Measurements from ENCODE around the gene HBP1.

DNA sequence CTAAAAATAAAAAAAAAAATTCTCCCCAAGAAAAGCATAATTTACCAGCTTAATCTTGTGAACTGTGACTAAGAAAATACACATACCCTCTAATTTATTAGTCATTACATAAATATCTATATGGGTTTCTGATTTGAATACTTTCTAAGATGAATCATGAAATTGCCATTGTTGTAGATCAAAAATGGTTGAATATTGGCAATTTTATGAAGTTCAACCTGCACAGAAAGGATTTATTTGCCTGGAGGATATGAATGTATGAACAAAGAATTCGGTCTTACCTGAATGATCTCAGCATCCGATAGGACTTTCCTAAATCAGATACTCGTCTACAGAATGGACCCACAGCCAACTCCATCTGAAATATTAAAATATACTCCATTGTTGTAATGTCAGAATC is 61.5 kb downstream of the HBP1 start:
- TF ChIP-seq CTCF (conservative IDR thresholded peaks at IDR 0.05 in 1 of 2, IDR thresholded peaks at IDR 0.05 in 1 of 2; ENCODE audit: extremely low read depth in 1 of 2, insufficient read depth in 1 of 2, low read depth in 1 of 2, low read length in 2 of 2), result no peak
- TF ChIP-seq EZH2 (IDR thresholded peaks at IDR 0.05; ENCODE audit: borderline replicate concordance, low read length), result no peak
